ENCODE measurements around the gene ZNF438. TPM values are rescaled to one million over a fixed set of nuclear protein-coding genes. Genes with fewer than 3 reads are reported as not detected.

The ZNF438 gene, protein sequence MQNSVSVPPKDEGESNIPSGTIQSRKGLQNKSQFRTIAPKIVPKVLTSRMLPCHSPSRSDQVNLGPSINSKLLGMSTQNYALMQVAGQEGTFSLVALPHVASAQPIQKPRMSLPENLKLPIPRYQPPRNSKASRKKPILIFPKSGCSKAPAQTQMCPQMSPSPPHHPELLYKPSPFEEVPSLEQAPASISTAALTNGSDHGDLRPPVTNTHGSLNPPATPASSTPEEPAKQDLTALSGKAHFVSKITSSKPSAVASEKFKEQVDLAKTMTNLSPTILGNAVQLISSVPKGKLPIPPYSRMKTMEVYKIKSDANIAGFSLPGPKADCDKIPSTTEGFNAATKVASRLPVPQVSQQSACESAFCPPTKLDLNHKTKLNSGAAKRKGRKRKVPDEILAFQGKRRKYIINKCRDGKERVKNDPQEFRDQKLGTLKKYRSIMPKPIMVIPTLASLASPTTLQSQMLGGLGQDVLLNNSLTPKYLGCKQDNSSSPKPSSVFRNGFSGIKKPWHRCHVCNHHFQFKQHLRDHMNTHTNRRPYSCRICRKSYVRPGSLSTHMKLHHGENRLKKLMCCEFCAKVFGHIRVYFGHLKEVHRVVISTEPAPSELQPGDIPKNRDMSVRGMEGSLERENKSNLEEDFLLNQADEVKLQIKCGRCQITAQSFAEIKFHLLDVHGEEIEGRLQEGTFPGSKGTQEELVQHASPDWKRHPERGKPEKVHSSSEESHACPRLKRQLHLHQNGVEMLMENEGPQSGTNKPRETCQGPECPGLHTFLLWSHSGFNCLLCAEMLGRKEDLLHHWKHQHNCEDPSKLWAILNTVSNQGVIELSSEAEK
- total RNA-seq, result 4.6 and 4.9 TPM in 2 replicates

DNA sequence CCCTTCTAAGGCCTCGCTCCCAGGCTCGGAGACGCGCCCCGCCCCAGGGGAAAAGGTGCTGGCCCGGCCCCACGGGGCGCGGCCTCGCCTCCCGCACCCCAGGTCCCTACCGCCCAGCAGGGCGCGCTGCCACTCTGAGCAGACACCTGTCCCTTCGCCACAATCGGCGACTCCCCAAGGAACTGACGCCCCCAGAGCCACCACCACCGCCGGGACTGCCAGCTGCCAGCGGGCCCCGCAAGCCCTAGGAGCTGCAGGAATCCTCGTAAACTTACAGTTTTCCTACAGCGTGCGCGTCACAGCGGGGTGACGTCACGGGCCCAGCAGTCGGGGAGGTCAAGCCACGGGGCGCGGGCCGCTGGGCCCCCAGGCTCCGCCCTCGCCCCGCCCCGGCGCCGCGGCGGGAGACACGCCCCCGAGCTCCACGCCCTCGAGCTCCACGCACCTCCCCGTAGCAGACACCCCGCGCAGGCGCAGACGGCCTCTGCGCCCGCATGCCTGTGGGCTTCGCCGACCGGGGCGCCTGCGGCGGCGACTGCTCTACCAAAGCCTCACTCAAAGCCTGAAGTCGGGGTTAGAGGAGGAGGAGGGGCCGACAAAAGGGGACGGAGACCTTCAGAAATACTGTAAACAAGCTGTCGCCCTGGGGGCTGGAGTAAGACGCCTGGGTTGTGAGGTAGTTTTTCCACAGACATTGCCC lies at the start of gene ZNF438:
TSS of gene ZNF438 (minus strand) at position 308 of the 700 bp plus-strand sequence. CDS start 154,831 bp downstream, outside the sequence.

